ENCODE measurements around the gene CUX1. TPM values are rescaled to one million over a fixed set of nuclear protein-coding genes. Genes with fewer than 3 reads are reported as not detected.

CUX1 gene
- total and polyA plus RNA-seq, 12 donors: 34.5 to 176 (median 145) TPM

- peaks cover 10 to 50% (median 29%) of the 10 kb centered on the region in 9 donors for H3K4me1 ChIP-seq
Observed at GRCh38 chr7:101915000-101915399, 97.6 kb downstream of the CUX1 start.

GRCh38 chr7:101916041-101916800, 98.8 kb downstream of the CUX1 start:
- peaks cover 10 to 43% (median 29%) of the 10 kb centered on the region in 9 donors for H3K4me1 ChIP-seq
- H3K27ac ChIP-seq: peak overlapping the region in 2 of 10 donors; percentile 77 to 81
- intact Hi-C loops (cut with DNase I): no loop called here

More at GRCh38 chr7:101915000-101915399, 97.6 kb downstream of the CUX1 start:
- H3K27me3 ChIP-seq: no peaks in the 10 kb centered on the region
- 50 to 57% methylated on average over 15 of the region's 15 CpGs for WGBS, 2 donors
- H3K27ac ChIP-seq: peak overlapping the region; percentile 61 to 82 (median 76)
- no peaks in the 10 kb centered on the region for H3K9me3 ChIP-seq
- peak; percentile 63 to 64 for DNase-seq
- peaks cover 0 to 47% (median 23%) of the 10 kb centered on the region in 9 donors for H3K36me3 ChIP-seq
- no peak overlapping the region for H3K4me3 ChIP-seq
- peak in 1 of 9 donors; percentile 10 for TF ChIP-seq CTCF (IDR thresholded peaks at IDR 0.05)
- intact Hi-C loops (cut with DNase I): no loop called here
- peak; percentile 52 to 79 (median 62) for ATAC-seq

GRCh38 chr7:101916876-101917275, 99.5 kb downstream of the CUX1 start:
- H3K27me3 ChIP-seq: no peaks in the 10 kb centered on the region
- intact Hi-C loops (cut with DNase I): no loop called here
- DNase-seq (no peak), ATAC-seq (no peak)
- H3K27ac ChIP-seq: no peak overlapping the region
- peaks cover 10 to 40% (median 23%) of the 10 kb centered on the region in 9 donors for H3K4me1 ChIP-seq
- no peak overlapping the region for H3K4me3 ChIP-seq
- peaks cover 0 to 53% (median 23%) of the 10 kb centered on the region in 9 donors for H3K36me3 ChIP-seq
- H3K9me3 ChIP-seq: no peaks in the 10 kb centered on the region
- 97% methylated on average over 15 of the region's 15 CpGs for WGBS, 2 donors
- no peak for TF ChIP-seq CTCF (IDR thresholded peaks at IDR 0.05)

More at GRCh38 chr7:101916041-101916800, 98.8 kb downstream of the CUX1 start:
- ATAC-seq (no peak), DNase-seq (no peak)
- Histone ChIP-seq H3K27me3 (no peaks in the 10 kb centered on the region), H3K9me3 (no peaks in the 10 kb centered on the region), H3K36me3 (peaks cover 0 to 53% (median 23%) of the 10 kb centered on the region in 9 donors), H3K4me3 (no peak overlapping the region)
- WGBS, 2 donors: 96 to 97% methylated on average over 31 of the region's 31 CpGs
- TF ChIP-seq CTCF (IDR thresholded peaks at IDR 0.05): no peak

- ATAC-seq: no peak
- H3K4me3 ChIP-seq: no peak overlapping the region
- H3K27me3 ChIP-seq: no peaks in the 10 kb centered on the region
- H3K36me3 ChIP-seq: peaks cover 0 to 53% (median 23%) of the 10 kb centered on the region in 9 donors
- H3K9me3 ChIP-seq: no peaks in the 10 kb centered on the region
- H3K4me1 ChIP-seq: peaks cover 10 to 40% (median 23%) of the 10 kb centered on the region in 9 donors
- no peak for DNase-seq
- intact Hi-C loops (cut with DNase I): no loop called here
- TF ChIP-seq CTCF (IDR thresholded peaks at IDR 0.05): no peak
- no peak overlapping the region for H3K27ac ChIP-seq
- WGBS, 2 donors: 93 to 95% methylated on average over 11 of the region's 11 CpGs
Observed at GRCh38 chr7:101917566-101917965, 100.1 kb downstream of the CUX1 start.

Data from heart right ventricle (tissue), 16 donors.